RWPE1 (cell line): ENCODE data around the gene MIB2.
A peak's percentile ranks its signal among the peaks of the same experiment; 100 is the strongest.

ENCODE experiments used
- CTCF ChIA-PET: fragments of 350-600 bp; sonication (Branson Sonifier 250); formaldehyde crosslinking; extraction: SDS; loops from one replicate; lab custom pipeline; 2021; lab: Yijun Ruan, JAX
- POLR2A ChIA-PET: fragments of 400-600 bp; formaldehyde crosslinking; extraction: SDS; loops from one replicate; lab custom pipeline; 2020; ENCODE audit warnings: antibody characterized with exemption; ENCODE audit not compliant: low non-redundant PET; lab: Yijun Ruan, JAX
- DNase-seq: peaks from one replicate; pipeline ENCODE4 v3.0.0; 2012; ENCODE audit warnings: low spot score
- H3K27ac ChIP-seq: fragments of 450-650 bp; 2 replicates; pipeline ENCODE4 v1.5.1; 2017
- TF ChIP-seq, protein P1 (sequence below): fragments of 450-650 bp; conservative IDR thresholded peaks from 2 replicates; pipeline ENCODE4 v1.5.1; 2017; ENCODE audit warnings: low read depth, mild to moderate bottlenecking

Gene MIB2

GRCh38 chr1:1625824-1626206 is 10.5 kb downstream of the MIB2 start:
- TF ChIP-seq, protein P1, sequence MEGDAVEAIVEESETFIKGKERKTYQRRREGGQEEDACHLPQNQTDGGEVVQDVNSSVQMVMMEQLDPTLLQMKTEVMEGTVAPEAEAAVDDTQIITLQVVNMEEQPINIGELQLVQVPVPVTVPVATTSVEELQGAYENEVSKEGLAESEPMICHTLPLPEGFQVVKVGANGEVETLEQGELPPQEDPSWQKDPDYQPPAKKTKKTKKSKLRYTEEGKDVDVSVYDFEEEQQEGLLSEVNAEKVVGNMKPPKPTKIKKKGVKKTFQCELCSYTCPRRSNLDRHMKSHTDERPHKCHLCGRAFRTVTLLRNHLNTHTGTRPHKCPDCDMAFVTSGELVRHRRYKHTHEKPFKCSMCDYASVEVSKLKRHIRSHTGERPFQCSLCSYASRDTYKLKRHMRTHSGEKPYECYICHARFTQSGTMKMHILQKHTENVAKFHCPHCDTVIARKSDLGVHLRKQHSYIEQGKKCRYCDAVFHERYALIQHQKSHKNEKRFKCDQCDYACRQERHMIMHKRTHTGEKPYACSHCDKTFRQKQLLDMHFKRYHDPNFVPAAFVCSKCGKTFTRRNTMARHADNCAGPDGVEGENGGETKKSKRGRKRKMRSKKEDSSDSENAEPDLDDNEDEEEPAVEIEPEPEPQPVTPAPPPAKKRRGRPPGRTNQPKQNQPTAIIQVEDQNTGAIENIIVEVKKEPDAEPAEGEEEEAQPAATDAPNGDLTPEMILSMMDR, result no peak
- peak overlapping the region; percentile 73 for H3K27ac ChIP-seq
- ChIA-PET CTCF (no interaction called here), POLR2A (no interaction called here)
- no peak for DNase-seq

DNA sequence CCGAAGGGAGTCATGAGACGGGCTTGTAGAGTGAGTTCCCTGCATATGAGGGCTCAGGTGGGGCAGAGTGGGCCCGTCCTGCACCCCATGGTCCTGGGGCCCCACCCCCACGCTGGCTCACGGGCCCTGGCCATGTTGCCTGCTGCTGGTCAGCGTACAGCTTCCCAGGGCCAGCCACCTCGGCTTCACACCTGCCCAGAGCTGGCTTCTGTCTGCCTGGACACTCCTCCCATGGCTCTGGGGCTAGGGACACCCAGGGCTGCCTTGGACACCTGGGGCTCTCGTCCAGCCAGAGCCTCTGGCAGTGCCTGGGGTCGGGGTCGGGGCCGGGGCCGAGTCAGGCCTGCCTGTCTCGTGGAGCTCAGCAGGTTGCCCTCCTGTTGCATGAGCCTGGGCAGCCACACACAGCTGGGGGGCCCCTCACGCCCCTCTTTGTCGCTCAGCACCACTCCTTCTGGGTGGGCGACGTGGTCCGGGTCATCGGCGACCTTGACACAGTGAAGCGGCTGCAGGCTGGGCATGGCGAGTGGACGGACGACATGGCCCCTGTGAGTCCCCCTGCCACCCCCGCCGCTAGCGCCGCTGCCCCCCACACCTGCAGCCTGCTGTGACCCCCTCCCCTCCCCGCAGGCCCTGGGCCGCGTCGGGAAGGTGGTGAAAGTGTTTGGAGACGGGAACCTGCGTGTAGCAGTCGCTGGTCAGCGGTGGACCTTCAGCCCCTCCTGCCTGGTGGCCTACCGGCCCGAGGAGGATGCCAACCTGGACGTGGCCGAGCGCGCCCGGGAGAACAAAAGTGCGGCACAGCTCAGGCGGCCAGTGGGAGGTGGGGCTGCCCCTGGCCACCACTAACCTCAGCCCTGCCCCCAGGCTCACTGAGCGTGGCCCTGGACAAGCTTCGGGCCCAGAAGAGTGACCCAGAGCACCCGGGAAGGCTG is 11.2 kb downstream of the MIB2 start:
- TF ChIP-seq, protein P1, result no peak
- CTCF ChIA-PET, result no interaction called here
- DNase-seq, result no peak
- POLR2A ChIA-PET, result no interaction called here
- H3K27ac ChIP-seq, result peak overlapping the region; percentile 73

DNA sequence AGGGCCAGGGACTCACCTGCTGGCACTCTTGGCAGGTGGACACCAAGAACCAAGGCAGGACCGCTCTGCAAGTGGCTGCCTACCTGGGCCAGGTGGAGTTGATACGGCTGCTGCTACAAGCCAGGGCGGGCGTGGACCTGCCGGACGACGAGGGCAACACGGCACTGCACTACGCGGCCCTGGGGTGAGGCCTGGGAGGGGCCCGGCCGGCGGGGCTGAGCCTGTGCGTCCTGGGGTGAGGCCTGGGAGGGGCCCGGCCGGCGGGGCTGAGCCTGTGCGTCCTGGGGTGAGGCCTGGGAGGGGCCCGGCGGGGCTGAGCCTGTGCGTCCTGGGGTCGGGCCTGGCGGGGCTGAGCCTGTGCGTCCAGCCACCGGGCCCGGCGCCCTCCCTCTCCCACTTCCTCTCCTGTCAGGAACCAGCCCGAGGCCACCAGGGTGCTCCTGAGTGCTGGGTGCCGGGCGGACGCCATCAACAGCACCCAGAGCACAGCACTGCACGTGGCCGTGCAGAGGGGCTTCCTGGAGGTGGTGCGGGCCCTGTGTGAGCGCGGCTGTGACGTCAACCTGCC is 12.0 kb downstream of the MIB2 start:
- peak overlapping the region; percentile 73 for H3K27ac ChIP-seq
- no peak for DNase-seq
- TF ChIP-seq, protein P1, result no peak
- CTCF ChIA-PET, result no interaction called here
- POLR2A ChIA-PET, result no interaction called here

- ChIA-PET POLR2A (no interaction called here), CTCF (interaction anchor here (0.6 kb wide), 1 partner anchor 427 kb away, joined by 3 read pairs; no protein-coding TSS in a partner anchor)
- TF ChIP-seq, protein P1, result no peak
- H3K27ac ChIP-seq, result peak overlapping the region; percentile 73
- DNase-seq, result no peak
Measured at GRCh38 chr1:1627829-1628753, 12.8 kb downstream of the MIB2 start.

DNA sequence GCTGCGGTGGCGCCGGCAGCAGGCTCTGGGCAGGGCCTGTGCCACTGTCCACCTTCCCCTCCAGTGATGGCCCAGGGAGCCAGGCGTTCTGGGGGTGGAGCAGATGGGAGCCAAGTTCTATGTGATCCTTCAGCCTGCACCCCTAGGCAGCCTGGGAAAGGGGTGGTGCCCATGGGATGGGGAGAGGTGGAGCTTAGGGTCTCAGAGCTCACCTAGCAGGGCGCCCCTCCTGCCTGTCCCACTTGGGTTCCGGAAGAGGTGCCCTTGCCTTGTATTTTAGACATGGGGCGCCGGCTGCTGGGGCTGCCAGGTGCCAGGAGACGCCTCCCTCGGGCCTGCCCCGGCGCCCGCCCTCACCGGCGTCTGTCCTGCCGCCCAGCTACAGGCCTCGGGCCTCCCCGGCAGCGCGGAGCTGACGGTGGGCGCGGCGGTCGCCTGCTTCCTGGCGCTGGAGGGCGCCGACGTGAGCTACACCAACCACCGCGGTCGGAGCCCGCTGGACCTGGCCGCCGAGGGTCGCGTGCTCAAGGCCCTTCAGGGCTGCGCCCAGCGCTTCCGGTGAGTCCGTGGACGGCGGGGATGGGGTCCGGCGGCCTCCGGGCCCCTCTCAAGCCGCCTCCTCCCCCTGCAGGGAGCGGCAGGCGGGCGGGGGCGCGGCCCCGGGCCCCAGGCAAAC is 13.6 kb downstream of the MIB2 start:
- ChIA-PET CTCF (interaction anchor here (0.6 kb wide), 1 partner anchor 427 kb away, joined by 3 read pairs; no protein-coding TSS in a partner anchor), POLR2A (no interaction called here)
- TF ChIP-seq, protein P1, result no peak
- DNase-seq, result no peak
- peak overlapping the region; percentile 73 for H3K27ac ChIP-seq
